ENCODE results near the gene EEF1AKMT4. TPM values are rescaled to one million over a fixed set of nuclear protein-coding genes. Genes with fewer than 3 reads are reported as not detected.

EEF1AKMT4 gene
- total and polyA plus RNA-seq, 8 donors, result 1.8 to 5.3 (median 2.9) TPM

DNA sequence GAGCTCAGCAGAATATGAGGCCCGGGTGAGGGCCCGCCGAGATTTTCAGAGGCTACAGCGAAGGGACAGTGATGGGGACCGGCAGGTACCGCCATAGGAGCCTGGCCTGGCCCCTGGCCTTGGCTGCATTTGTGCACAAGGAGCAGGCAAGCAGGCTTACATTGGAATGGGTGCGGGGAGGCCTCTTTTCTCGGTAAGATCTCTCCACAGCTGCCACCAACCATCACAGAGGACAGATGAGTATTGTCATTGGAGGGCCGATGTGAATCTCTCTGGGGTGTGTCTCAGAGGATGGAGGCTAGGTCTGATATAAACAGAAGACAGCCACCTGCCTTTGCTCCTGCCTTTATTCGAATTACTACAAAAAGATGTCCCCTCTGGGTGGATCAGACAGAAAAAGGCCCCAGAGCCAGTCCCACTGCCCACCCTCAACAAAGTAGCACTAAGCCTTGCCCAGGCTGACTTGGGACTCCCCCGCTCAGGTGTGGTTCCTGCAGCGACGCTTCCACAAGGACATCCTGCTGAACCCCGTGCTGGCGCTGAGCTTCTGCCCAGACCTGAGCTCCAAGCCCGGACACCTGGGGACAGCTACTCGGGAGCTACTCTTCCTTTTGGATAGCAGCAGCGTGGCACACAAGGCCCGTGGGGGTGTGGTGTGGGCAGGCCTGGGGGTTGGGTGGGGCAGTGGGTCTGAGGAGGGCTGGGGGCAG, 14.6 kb upstream of the EEF1AKMT4 start:
- 87% methylated on average over 19 of the region's 19 CpGs for WGBS, 2 donors
- Histone ChIP-seq H3K9me3 (no peaks in the 10 kb centered on the region), H3K27ac (no peak overlapping the region), H3K4me1 (peaks cover 0 to 5% (median 3%) of the 10 kb centered on the region in 3 donors), H3K36me3 (no peaks in the 10 kb centered on the region), H3K27me3 (no peaks in the 10 kb centered on the region), H3K4me3 (no peak overlapping the region)
- ATAC-seq (no peak), DNase-seq (no peak), FAIRE-seq (no peak)
- TF ChIP-seq CTCF (IDR thresholded peaks at IDR 0.05), result no peak
- intact Hi-C loops (cut with DNase I), result loop anchor here in 1 of 3 donors (10.0 kb wide), 2 partner anchors 90 to 340 kb away; no protein-coding TSS in a partner anchor

- no peak for TF ChIP-seq CTCF (IDR thresholded peaks at IDR 0.05)
- Histone ChIP-seq H3K27ac (no peak overlapping the region), H3K4me1 (no peaks in the 10 kb centered on the region), H3K4me3 (no peak overlapping the region), H3K9me3 (no peaks in the 10 kb centered on the region), H3K36me3 (no peaks in the 10 kb centered on the region), H3K27me3 (no peaks in the 10 kb centered on the region)
- ATAC-seq (no peak), DNase-seq (no peak), FAIRE-seq (no peak)
- WGBS, 2 donors, result 84 to 87% methylated on average over 4 of the region's 4 CpGs
- intact Hi-C loops (cut with DNase I), result loop anchor here in 1 of 3 donors (10.0 kb wide), 2 partner anchors 91 to 341 kb away; no protein-coding TSS in a partner anchor
These were observed 14.0 kb upstream of the EEF1AKMT4 start for GRCh38 chr3:184235381-184236032.

DNA sequence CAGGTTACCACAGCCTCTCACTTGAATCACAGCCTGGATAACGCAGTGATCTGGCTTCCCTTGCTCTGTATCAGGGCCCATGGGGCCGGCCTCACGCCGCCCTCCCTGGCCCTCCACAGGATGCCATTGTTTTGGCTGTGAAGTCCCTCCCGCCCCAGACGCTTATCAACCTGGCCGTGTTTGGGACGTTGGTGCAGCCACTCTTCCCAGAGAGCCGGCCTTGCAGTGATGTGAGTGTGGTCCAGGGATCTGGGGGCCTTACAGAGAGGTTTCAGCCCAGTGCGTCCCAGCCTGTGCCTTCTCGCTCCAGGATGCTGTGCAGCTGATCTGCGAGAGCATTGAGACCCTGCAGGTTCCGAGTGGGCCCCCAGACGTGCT, 13.4 kb upstream of the EEF1AKMT4 start:
- DNase-seq (no peak), FAIRE-seq (no peak), ATAC-seq (no peak)
- H3K9me3 ChIP-seq, result no peaks in the 10 kb centered on the region
- H3K4me3 ChIP-seq, result no peak overlapping the region
- H3K27ac ChIP-seq, result no peak overlapping the region
- no peaks in the 10 kb centered on the region for H3K36me3 ChIP-seq
- intact Hi-C loops (cut with DNase I), result loop anchor here in 1 of 3 donors (10.0 kb wide), 2 partner anchors 91 to 341 kb away; no protein-coding TSS in a partner anchor
- no peak for TF ChIP-seq CTCF (IDR thresholded peaks at IDR 0.05)
- no peaks in the 10 kb centered on the region for H3K27me3 ChIP-seq
- WGBS, 2 donors, result 67 to 72% methylated on average over 14 of the region's 14 CpGs
- peaks cover 0 to under 1% (median 0%) of the 10 kb centered on the region in 3 donors for H3K4me1 ChIP-seq

GRCh38 chr3:184236636-184237035, 12.8 kb upstream of the EEF1AKMT4 start:
- intact Hi-C loops (cut with DNase I), result loop anchor here in 1 of 3 donors (10.0 kb wide), 2 partner anchors 92 to 342 kb away; no protein-coding TSS in a partner anchor
- WGBS, 2 donors, result 82 to 93% methylated on average over 3 of the region's 3 CpGs
- DNase-seq, result no peak

More at GRCh38 chr3:184236636-184237035, 12.8 kb upstream of the EEF1AKMT4 start:
- no peak for ATAC-seq
- peaks cover 0 to 7% (median 0%) of the 10 kb centered on the region in 3 donors for H3K4me1 ChIP-seq
- H3K27me3 ChIP-seq, result no peaks in the 10 kb centered on the region
- FAIRE-seq, result no peak
- no peak for TF ChIP-seq CTCF (IDR thresholded peaks at IDR 0.05)
- no peak overlapping the region for H3K4me3 ChIP-seq
- H3K27ac ChIP-seq, result no peak overlapping the region
- H3K36me3 ChIP-seq, result no peaks in the 10 kb centered on the region
- no peaks in the 10 kb centered on the region for H3K9me3 ChIP-seq
